MM.1S (cell line): Measurements from ENCODE around the gene SRD5A3.

Experiments
- DNase-seq: peaks from one replicate; pipeline ENCODE4 v3.0.0-alpha.2; 2015
- H2AFZ ChIP-seq: fragments of 300-600 bp; sonication (generic); 2 replicates; pipeline ENCODE4 v1.6.0; 2016; ENCODE audit warnings: antibody characterized with exemption, low read length
- H3F3A ChIP-seq: fragments of 300-600 bp; sonication (generic); 2 replicates; pipeline ENCODE4 v1.6.1; 2016; ENCODE audit warnings: mild to moderate bottlenecking, antibody characterized with exemption, low read length, moderate library complexity, mixed read lengths; ENCODE audit not compliant: insufficient read depth
- H3K27ac ChIP-seq: fragments of 300-600 bp; sonication (generic); 2 replicates; pipeline ENCODE4 v1.5.1; 2016; ENCODE audit warnings: mild to moderate bottlenecking, low read length
- H3K27me3 ChIP-seq: fragments of 300-600 bp; sonication (generic); replicated peaks from 2 replicates; pipeline ENCODE4 v1.6.0; 2016; ENCODE audit warnings: low read length; ENCODE audit not compliant: insufficient read depth
- H3K36me3 ChIP-seq: fragments of 300-600 bp; sonication (generic); replicated peaks from 2 replicates; pipeline ENCODE4 v1.6.1; 2016; ENCODE audit warnings: mild to moderate bottlenecking, low read length, mixed read lengths; ENCODE audit not compliant: insufficient read depth
- H3K4me1 ChIP-seq: fragments of 300-600 bp; sonication (generic); 2 replicates; pipeline ENCODE4 v1.6.1; 2016; ENCODE audit warnings: low read length, mixed read lengths
- H3K4me2 ChIP-seq: fragments of 300-600 bp; sonication (generic); 2 replicates; pipeline ENCODE4 v1.6.0; 2016; ENCODE audit warnings: low read depth, low read length
- H3K4me3 ChIP-seq: fragments of 300-600 bp; sonication (generic); 2 replicates; pipeline ENCODE4 v1.5.1; 2016; ENCODE audit warnings: low read length, mixed read lengths
- H3K79me2 ChIP-seq: fragments of 300-600 bp; sonication (generic); 2 replicates; pipeline ENCODE4 v1.6.1; 2016; ENCODE audit warnings: mixed run types, low read length, mixed read lengths
- H3K9ac ChIP-seq: fragments of 300-600 bp; sonication (generic); 2 replicates; pipeline ENCODE4 v1.6.1; 2016; ENCODE audit warnings: low read length, mixed read lengths
- H3K9me2 ChIP-seq: fragments of 300-600 bp; sonication (generic); replicated peaks from 2 replicates; pipeline ENCODE4 v1.6.1; 2016; ENCODE audit warnings: mild to moderate bottlenecking, low read length, mixed read lengths; ENCODE audit not compliant: insufficient read depth
- H3K9me3 ChIP-seq: fragments of 300-600 bp; sonication (generic); replicated peaks from 2 replicates; pipeline ENCODE4 v1.6.1; 2016; ENCODE audit warnings: mild to moderate bottlenecking, low read length, mixed read lengths; ENCODE audit not compliant: insufficient read depth
- H4K20me1 ChIP-seq: fragments of 300-600 bp; sonication (generic); 2 replicates; pipeline ENCODE4 v1.6.1; 2016; ENCODE audit warnings: mild to moderate bottlenecking, low read length, moderate library complexity, mixed read lengths; ENCODE audit not compliant: insufficient read depth
- EZH2 ChIP-seq: fragments of 300-600 bp; sonication (generic); optimal IDR thresholded peaks from 2 replicates; pipeline ENCODE3; 2017; ENCODE audit warnings: low read depth, mild to moderate bottlenecking, antibody characterized with exemption, low read length, mixed read lengths
- EZH2phosphoT487 ChIP-seq: fragments of 300-600 bp; sonication (generic); IDR thresholded peaks from 2 replicates; pipeline ENCODE4 v1.6.1; 2018; ENCODE audit warnings: antibody characterized with exemption, low read length
- TF ChIP-seq, protein P1 (sequence below): fragments of 300-600 bp; sonication (generic); IDR thresholded peaks from 2 replicates; pipeline ENCODE4 v1.5.1; 2016; ENCODE audit warnings: antibody characterized with exemption, low read length, mixed read lengths

The SRD5A3 gene

DNA sequence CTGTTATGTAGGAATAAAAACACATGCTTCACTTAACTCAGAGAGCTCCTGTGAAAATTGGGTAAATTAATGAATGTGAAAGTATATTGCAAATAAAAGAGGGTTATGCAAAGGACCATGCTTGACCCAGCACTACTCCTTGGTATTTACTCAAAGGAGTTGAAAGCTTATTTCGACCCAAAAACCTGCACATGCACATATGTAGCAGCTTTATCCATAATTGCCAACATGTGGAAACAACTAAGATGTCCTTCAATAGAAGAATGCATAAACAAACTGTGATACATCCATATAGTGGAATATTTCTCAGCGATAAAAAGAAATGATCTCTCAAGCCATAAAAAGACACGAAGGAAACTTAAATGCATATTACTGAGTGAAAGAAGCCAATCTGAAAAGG lies 41.7 kb upstream of the SRD5A3 start:
- H3K27me3 ChIP-seq = no peaks in the 10 kb centered on the region
- no peak overlapping the region for H3K9ac ChIP-seq
- no peak for DNase-seq
- no peaks in the 10 kb centered on the region for H3K79me2 ChIP-seq
- no peak overlapping the region for H3K27ac ChIP-seq
- H3K4me1 ChIP-seq = no peaks in the 10 kb centered on the region
- no peaks in the 10 kb centered on the region for H3K9me3 ChIP-seq
- no peaks in the 10 kb centered on the region for H4K20me1 ChIP-seq
- no peaks in the 10 kb centered on the region for H3K9me2 ChIP-seq
- no peaks in the 10 kb centered on the region for H3K36me3 ChIP-seq
- no peak overlapping the region for H3K4me2 ChIP-seq
- no peak for TF ChIP-seq EZH2
- H3F3A ChIP-seq = no peaks in the 10 kb centered on the region
- H3K4me3 ChIP-seq = no peak overlapping the region
- no peak overlapping the region for H2AFZ ChIP-seq

GRCh38 chr4:55308071-55308470 lies 38.0 kb upstream of the SRD5A3 start:
- H3K9ac ChIP-seq = no peak overlapping the region
- H3K27ac ChIP-seq = no peak overlapping the region
- H3K4me3 ChIP-seq = no peak overlapping the region
- TF ChIP-seq, protein P1, sequence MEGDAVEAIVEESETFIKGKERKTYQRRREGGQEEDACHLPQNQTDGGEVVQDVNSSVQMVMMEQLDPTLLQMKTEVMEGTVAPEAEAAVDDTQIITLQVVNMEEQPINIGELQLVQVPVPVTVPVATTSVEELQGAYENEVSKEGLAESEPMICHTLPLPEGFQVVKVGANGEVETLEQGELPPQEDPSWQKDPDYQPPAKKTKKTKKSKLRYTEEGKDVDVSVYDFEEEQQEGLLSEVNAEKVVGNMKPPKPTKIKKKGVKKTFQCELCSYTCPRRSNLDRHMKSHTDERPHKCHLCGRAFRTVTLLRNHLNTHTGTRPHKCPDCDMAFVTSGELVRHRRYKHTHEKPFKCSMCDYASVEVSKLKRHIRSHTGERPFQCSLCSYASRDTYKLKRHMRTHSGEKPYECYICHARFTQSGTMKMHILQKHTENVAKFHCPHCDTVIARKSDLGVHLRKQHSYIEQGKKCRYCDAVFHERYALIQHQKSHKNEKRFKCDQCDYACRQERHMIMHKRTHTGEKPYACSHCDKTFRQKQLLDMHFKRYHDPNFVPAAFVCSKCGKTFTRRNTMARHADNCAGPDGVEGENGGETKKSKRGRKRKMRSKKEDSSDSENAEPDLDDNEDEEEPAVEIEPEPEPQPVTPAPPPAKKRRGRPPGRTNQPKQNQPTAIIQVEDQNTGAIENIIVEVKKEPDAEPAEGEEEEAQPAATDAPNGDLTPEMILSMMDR = no peak
- no peak for TF ChIP-seq EZH2
- no peak for TF ChIP-seq EZH2phosphoT487
- H3K9me3 ChIP-seq = no peaks in the 10 kb centered on the region
- no peak overlapping the region for H3K4me2 ChIP-seq
- no peaks in the 10 kb centered on the region for H3K4me1 ChIP-seq
- H3F3A ChIP-seq = no peaks in the 10 kb centered on the region
- no peaks in the 10 kb centered on the region for H3K79me2 ChIP-seq
- no peaks in the 10 kb centered on the region for H4K20me1 ChIP-seq
- DNase-seq = no peak
- no peaks in the 10 kb centered on the region for H3K27me3 ChIP-seq
- no peaks in the 10 kb centered on the region for H3K9me2 ChIP-seq
- H3K36me3 ChIP-seq = no peaks in the 10 kb centered on the region
- no peak overlapping the region for H2AFZ ChIP-seq

- Histone ChIP-seq H3K9me2 (no peaks in the 10 kb centered on the region), H3K9ac (no peak overlapping the region), H3K9me3 (no peaks in the 10 kb centered on the region), H3F3A (no peaks in the 10 kb centered on the region), H2AFZ (no peak overlapping the region), H3K27me3 (no peaks in the 10 kb centered on the region), H4K20me1 (no peaks in the 10 kb centered on the region), H3K4me1 (no peaks in the 10 kb centered on the region), H3K4me2 (no peak overlapping the region), H3K79me2 (no peaks in the 10 kb centered on the region), H3K4me3 (no peak overlapping the region), H3K36me3 (no peaks in the 10 kb centered on the region), H3K27ac (no peak overlapping the region)
- TF ChIP-seq EZH2 (no peak), EZH2phosphoT487 (no peak)
- TF ChIP-seq, protein P1 = no peak
- DNase-seq = no peak
These were observed 34.1 kb upstream of the SRD5A3 start for GRCh38 chr4:55311792-55312488.

DNA sequence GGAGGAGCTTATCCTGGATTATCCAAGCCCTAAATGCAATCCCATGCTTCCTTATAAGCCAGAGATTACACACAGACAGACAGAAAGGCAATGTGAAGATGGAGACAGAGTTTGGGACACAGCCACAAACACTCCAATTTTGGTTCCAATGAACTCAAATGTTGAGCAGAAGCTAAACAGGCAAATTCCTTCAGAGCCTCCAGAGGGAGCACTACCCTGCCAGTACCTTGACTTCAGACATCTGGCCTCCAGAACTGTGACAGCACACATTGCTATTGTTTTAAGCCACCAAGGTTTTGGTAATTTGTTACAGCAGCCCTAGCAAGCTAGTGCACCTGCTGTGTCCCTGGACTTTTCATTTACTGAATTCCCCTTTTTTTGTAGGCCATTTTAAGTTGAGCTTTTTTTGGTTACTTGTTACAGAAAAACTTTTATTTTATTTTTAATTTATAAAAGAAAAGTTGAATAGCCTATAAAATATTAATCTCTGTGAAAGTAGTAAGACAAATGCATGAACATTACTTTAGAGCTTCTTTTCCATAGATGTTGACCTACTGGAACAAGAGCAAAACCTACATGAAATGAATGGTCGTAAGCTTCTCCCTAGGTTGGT lies 33.4 kb upstream of the SRD5A3 start:
- Histone ChIP-seq H3K4me1 (no peaks in the 10 kb centered on the region), H3K36me3 (no peaks in the 10 kb centered on the region), H3K4me3 (no peak overlapping the region), H4K20me1 (no peaks in the 10 kb centered on the region), H2AFZ (no peak overlapping the region), H3K9me3 (no peaks in the 10 kb centered on the region), H3K9me2 (no peaks in the 10 kb centered on the region), H3K9ac (no peak overlapping the region), H3K79me2 (no peaks in the 10 kb centered on the region), H3K27me3 (no peaks in the 10 kb centered on the region), H3K27ac (no peak overlapping the region), H3F3A (no peaks in the 10 kb centered on the region), H3K4me2 (no peak overlapping the region)
- peak; percentile 42 for DNase-seq
- TF ChIP-seq, protein P1 = peak; percentile 64
- no peak for TF ChIP-seq EZH2phosphoT487
